Activated CD8-positive, alpha-beta T cell treated with anti-CD3 and anti-CD28 coated beads for 36 hours (primary cell): Measurements from ENCODE around the gene TEK. TPM values are rescaled to one million over a fixed set of nuclear protein-coding genes. Genes with fewer than 3 reads are reported as not detected.

Experiments
- ATAC-seq: fragments of 200-7000 bp; cut with Tn5 transposase; one replicate; pipeline ENCODE4 v1.10.0; 2021; ENCODE audit warnings: mild to moderate bottlenecking, moderate library complexity
- CTCF ChIA-PET: fragments of 350-600 bp; sonication (Branson Sonifier 250); formaldehyde crosslinking; loops from one replicate; lab custom pipeline; 2021; ENCODE audit warnings: antibody characterized with exemption; lab: Charles Lee
- POLR2A ChIA-PET: fragments of 350-600 bp; sonication (Branson Sonifier 250); formaldehyde crosslinking; loops from one replicate; lab custom pipeline; 2021; ENCODE audit warnings: antibody characterized with exemption; lab: Charles Lee
- DNase-seq: peaks from one replicate; pipeline ENCODE4 v3.0.0-alpha.2; 2020
- H3K27ac Mint-ChIP-seq: one replicate; pipeline ENCODE4 v1.8.0; 2021; ENCODE audit warnings: mild to moderate bottlenecking, mixed read lengths
- H3K27me3 Mint-ChIP-seq: one replicate; pipeline ENCODE4 v1.8.0; 2021; ENCODE audit warnings: mixed read lengths
- H3K36me3 Mint-ChIP-seq: one replicate; pipeline ENCODE4 v1.8.0; 2021; ENCODE audit warnings: low read depth, mixed read lengths
- H3K4me1 Mint-ChIP-seq: one replicate; pipeline ENCODE4 v1.8.0; 2021; ENCODE audit warnings: low read depth, mixed read lengths
- H3K4me3 Mint-ChIP-seq: one replicate; pipeline ENCODE4 v1.8.0; 2021; ENCODE audit warnings: mild to moderate bottlenecking, moderate library complexity, mixed read lengths
- H3K9me3 Mint-ChIP-seq: one replicate; pipeline ENCODE4 v1.8.0; 2021; ENCODE audit warnings: mixed read lengths
- intact Hi-C: fragments of 100-400 bp; cut with micrococcal nuclease; formaldehyde crosslinking; loops from one replicate; pipeline ENCODE4 v1.10.0; 2022
- total RNA-seq, 2 experiments: library from RNA; stranded (reverse); gene quantifications; one replicate each; pipeline ENCODE4 v1.2.3, GENCODE V29; 2021
- TF ChIP-seq, protein P1 (sequence below): fragments of 200-600 bp; IDR thresholded peaks from one replicate; pipeline ENCODE4 v1.8.0; 2022; ENCODE audit warnings: antibody characterized with exemption, mild to moderate bottlenecking

The TEK gene
- total RNA-seq, 2 experiments from 2014 or later = not detected

DNA sequence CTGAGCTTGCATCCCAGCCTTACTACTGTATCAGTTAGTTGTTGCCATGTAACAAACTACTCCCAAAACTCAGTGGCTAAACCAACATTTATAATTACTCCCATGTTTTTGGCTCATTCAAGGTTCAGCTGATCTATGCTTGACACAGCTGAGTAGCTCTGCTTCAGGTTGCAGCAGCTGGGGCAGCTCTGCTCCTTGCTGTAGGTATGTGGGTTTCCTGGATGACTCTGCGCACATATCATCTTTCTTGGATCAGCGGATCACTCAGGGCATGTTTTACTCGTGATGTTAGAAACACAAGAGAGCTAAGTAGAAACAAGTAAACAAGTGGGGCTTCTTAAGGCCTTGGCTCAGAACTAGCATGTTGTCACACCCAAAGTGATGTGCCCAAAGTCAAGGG, 15.1 kb downstream of the TEK start:
- Mint-ChIP-seq H3K4me1 (no peaks in the 10 kb centered on the region), H3K9me3 (no peaks in the 10 kb centered on the region), H3K4me3 (no peak overlapping the region), H3K36me3 (no peaks in the 10 kb centered on the region), H3K27ac (no peak overlapping the region), H3K27me3 (peaks cover 2% of the 10 kb centered on the region)
- ATAC-seq = no peak
- no peak for DNase-seq
- intact Hi-C loops = no loop called here
- CTCF ChIA-PET = no interaction called here
- POLR2A ChIA-PET = no interaction called here
- TF ChIP-seq, protein P1, sequence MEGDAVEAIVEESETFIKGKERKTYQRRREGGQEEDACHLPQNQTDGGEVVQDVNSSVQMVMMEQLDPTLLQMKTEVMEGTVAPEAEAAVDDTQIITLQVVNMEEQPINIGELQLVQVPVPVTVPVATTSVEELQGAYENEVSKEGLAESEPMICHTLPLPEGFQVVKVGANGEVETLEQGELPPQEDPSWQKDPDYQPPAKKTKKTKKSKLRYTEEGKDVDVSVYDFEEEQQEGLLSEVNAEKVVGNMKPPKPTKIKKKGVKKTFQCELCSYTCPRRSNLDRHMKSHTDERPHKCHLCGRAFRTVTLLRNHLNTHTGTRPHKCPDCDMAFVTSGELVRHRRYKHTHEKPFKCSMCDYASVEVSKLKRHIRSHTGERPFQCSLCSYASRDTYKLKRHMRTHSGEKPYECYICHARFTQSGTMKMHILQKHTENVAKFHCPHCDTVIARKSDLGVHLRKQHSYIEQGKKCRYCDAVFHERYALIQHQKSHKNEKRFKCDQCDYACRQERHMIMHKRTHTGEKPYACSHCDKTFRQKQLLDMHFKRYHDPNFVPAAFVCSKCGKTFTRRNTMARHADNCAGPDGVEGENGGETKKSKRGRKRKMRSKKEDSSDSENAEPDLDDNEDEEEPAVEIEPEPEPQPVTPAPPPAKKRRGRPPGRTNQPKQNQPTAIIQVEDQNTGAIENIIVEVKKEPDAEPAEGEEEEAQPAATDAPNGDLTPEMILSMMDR = no peak

DNA sequence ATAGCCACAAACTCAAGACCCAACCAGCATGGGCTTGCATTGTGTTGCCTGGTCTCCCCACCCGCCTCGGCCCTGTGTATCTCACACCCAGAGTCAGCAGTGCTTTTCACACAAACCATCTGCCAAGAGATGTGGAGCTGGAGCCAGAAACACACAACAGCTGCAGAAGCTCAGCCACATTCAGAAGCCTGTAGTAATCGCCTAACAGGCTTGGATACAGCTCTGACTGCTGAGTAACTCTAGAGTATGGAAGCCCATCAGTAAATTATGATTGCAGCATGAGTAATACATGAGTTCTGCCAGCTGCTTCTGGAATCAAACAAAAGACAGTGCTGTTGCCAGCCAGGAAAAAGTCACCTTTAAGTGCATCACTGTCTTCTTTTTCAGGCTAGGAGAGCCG, 16.0 kb downstream of the TEK start:
- Mint-ChIP-seq H3K4me1 (no peaks in the 10 kb centered on the region), H3K4me3 (no peak overlapping the region), H3K27ac (no peak overlapping the region), H3K36me3 (no peaks in the 10 kb centered on the region), H3K27me3 (peaks cover 2% of the 10 kb centered on the region), H3K9me3 (no peaks in the 10 kb centered on the region)
- DNase-seq = no peak
- POLR2A ChIA-PET = no interaction called here
- intact Hi-C loops = no loop called here
- ATAC-seq = no peak
- TF ChIP-seq, protein P1 = no peak
- CTCF ChIA-PET = no interaction called here

DNA sequence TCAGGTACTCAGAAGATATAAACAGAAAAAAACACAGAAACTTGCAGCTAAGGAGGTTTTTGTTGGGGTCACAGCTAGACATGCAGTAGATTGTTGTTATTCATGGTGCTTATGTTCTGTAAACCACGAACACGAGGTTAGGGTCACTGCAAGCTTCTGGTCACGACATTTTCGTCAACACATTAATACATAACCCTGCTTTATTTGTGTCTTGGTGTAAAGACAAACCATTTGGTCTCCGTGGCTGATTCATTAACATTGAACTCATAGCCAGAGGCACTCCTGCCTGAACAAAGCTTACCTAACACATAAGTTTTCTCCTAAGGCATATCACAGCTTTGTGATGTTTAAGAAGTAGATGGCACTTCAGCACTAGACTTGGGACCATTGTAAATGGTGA, 16.9 kb downstream of the TEK start:
- Mint-ChIP-seq H3K27ac (no peak overlapping the region), H3K4me3 (no peak overlapping the region), H3K36me3 (no peaks in the 10 kb centered on the region), H3K27me3 (peaks cover 2% of the 10 kb centered on the region), H3K4me1 (no peaks in the 10 kb centered on the region), H3K9me3 (no peaks in the 10 kb centered on the region)
- POLR2A ChIA-PET = no interaction called here
- TF ChIP-seq, protein P1 = no peak
- intact Hi-C loops = no loop called here
- CTCF ChIA-PET = no interaction called here
- ATAC-seq = no peak
- DNase-seq = no peak

DNA sequence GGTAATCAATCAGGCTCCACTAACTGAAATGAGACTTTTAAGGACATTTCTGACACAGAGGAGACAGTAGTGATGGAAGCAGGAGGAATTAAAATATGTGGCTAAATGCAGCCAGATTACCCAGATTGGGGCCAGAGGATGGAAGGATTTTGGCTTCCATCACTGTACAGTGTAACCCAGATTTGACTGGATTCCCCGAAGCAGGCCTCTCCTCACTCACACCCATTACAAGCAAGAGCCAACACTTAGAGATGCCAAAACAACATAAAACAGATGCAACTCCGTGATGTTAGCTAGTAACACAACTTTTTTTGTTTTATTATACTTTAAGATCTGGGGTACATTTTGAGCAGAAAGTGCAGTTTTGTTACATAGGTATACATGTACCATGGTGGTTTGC, 17.6 kb downstream of the TEK start:
- H3K27ac Mint-ChIP-seq = no peak overlapping the region
- intact Hi-C loops = no loop called here
- no peak for DNase-seq
- no peak overlapping the region for H3K4me3 Mint-ChIP-seq
- TF ChIP-seq, protein P1 = no peak
- peaks cover 2% of the 10 kb centered on the region for H3K27me3 Mint-ChIP-seq
- no peaks in the 10 kb centered on the region for H3K9me3 Mint-ChIP-seq
- CTCF ChIA-PET = no interaction called here
- H3K36me3 Mint-ChIP-seq = no peaks in the 10 kb centered on the region
- POLR2A ChIA-PET = no interaction called here
- no peak for ATAC-seq
- no peaks in the 10 kb centered on the region for H3K4me1 Mint-ChIP-seq

DNA sequence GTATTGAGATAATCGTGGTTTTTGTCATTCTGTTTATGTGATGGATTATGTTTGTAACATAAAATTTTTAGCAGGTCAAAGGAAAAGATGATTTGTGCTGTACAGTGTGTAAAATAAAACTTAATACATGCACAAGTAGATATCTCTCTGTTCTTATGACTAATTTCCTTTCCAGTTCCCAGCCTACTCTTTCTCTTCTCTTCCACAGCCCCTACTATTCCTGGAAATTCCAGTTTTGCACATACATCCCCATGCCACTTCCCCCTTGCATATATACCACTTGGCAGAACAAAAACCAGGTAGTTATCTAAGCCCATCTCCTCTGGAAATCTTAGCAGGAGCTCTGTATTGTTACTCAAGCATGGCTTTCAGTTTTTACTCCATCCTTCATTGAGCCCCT, 20.2 kb downstream of the TEK start:
- ChIA-PET POLR2A (no interaction called here), CTCF (no interaction called here)
- H3K36me3 Mint-ChIP-seq = no peaks in the 10 kb centered on the region
- TF ChIP-seq, protein P1 = no peak
- H3K4me3 Mint-ChIP-seq = no peak overlapping the region
- no peak overlapping the region for H3K27ac Mint-ChIP-seq
- H3K27me3 Mint-ChIP-seq = peaks cover 2% of the 10 kb centered on the region
- H3K9me3 Mint-ChIP-seq = no peaks in the 10 kb centered on the region
- intact Hi-C loops = no loop called here
- no peak for ATAC-seq
- DNase-seq = no peak
- no peaks in the 10 kb centered on the region for H3K4me1 Mint-ChIP-seq
